MM.1S (cell line): ENCODE measurements around the gene TINAG.

Source experiments
- CTCF ChIP-seq: fragments of 300-600 bp; sonication (generic); IDR thresholded peaks from 2 replicates; pipeline ENCODE4 v1.5.1; 2016; ENCODE audit warnings: antibody characterized with exemption, low read length, mixed read lengths
- EZH2 ChIP-seq: fragments of 300-600 bp; sonication (generic); optimal IDR thresholded peaks from 2 replicates; pipeline ENCODE3; 2017; ENCODE audit warnings: low read depth, mild to moderate bottlenecking, antibody characterized with exemption, low read length, mixed read lengths

- TF ChIP-seq CTCF (no peak), EZH2 (no peak)
Measured at GRCh38 chr6:54415517-54415916, 107.3 kb downstream of the TINAG start.
